CMK (cell line): ENCODE data around the gene TMEM242.

Experiments
- DNase-seq: peaks from one replicate; pipeline ENCODE4 v3.0.0-alpha.2; 2010; ENCODE audit warnings: low read depth

Gene TMEM242

GRCh38 chr6:157248264-157248663 is 75.1 kb downstream of the TMEM242 start:
- DNase-seq: no peak

- no peak for DNase-seq
Measured at GRCh38 chr6:157246771-157247484, 76.4 kb downstream of the TMEM242 start.

- DNase-seq: no peak
Measured at GRCh38 chr6:157246048-157246630, 77.2 kb downstream of the TMEM242 start.

- no peak for DNase-seq
Measured at GRCh38 chr6:157245436-157245835, 77.9 kb downstream of the TMEM242 start.

GRCh38 chr6:157244780-157245179 is 78.5 kb downstream of the TMEM242 start:
- DNase-seq: no peak

- no peak for DNase-seq
Measured at GRCh38 chr6:157244175-157244574, 79.1 kb downstream of the TMEM242 start.

GRCh38 chr6:157242791-157243190 is 80.5 kb downstream of the TMEM242 start:
- DNase-seq: no peak

- no peak for DNase-seq
Measured at GRCh38 chr6:157240960-157241311, 82.4 kb downstream of the TMEM242 start.

- DNase-seq: no peak
Measured at GRCh38 chr6:157240059-157240959, 83.0 kb downstream of the TMEM242 start.

- no peak for DNase-seq
Measured at GRCh38 chr6:157239671-157240058, 83.7 kb downstream of the TMEM242 start.
